ENCODE results near the gene ARHGAP6. TPM values are rescaled to one million over a fixed set of nuclear protein-coding genes. Genes with fewer than 3 reads are reported as not detected.

Gene ARHGAP6
- total RNA-seq, 4 donors from 2014 or later: 0.64 to 9.5 (median 2.3) TPM

- intact Hi-C loops (cut with DNase I): no loop called here
- H3K4me3 ChIP-seq: no peak overlapping the region
- TF ChIP-seq POLR2A (IDR thresholded peaks at IDR 0.05): no peak
- TF ChIP-seq, protein P1, sequence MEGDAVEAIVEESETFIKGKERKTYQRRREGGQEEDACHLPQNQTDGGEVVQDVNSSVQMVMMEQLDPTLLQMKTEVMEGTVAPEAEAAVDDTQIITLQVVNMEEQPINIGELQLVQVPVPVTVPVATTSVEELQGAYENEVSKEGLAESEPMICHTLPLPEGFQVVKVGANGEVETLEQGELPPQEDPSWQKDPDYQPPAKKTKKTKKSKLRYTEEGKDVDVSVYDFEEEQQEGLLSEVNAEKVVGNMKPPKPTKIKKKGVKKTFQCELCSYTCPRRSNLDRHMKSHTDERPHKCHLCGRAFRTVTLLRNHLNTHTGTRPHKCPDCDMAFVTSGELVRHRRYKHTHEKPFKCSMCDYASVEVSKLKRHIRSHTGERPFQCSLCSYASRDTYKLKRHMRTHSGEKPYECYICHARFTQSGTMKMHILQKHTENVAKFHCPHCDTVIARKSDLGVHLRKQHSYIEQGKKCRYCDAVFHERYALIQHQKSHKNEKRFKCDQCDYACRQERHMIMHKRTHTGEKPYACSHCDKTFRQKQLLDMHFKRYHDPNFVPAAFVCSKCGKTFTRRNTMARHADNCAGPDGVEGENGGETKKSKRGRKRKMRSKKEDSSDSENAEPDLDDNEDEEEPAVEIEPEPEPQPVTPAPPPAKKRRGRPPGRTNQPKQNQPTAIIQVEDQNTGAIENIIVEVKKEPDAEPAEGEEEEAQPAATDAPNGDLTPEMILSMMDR (IDR thresholded peaks at IDR 0.05): no peak
- H3K27me3 ChIP-seq: no peaks in the 10 kb centered on the region
- no peaks in the 10 kb centered on the region for H3K9me3 ChIP-seq
- H3K27ac ChIP-seq: no peak overlapping the region
- WGBS, 2 donors: 80 to 87% methylated on average over 4 of the region's 4 CpGs
- H3K36me3 ChIP-seq: no peaks in the 10 kb centered on the region
- DNase-seq: no peak
- peaks cover 0 to 26% (median 9%) of the 10 kb centered on the region in 3 donors for H3K4me1 ChIP-seq
These were observed 557.3 kb downstream of the ARHGAP6 start for GRCh38 chrX:11108253-11108941.

- TF ChIP-seq POLR2A (IDR thresholded peaks at IDR 0.05): no peak
- TF ChIP-seq, protein P1 (IDR thresholded peaks at IDR 0.05): no peak
- Histone ChIP-seq H3K27ac (no peak overlapping the region), H3K4me1 (peaks cover 0 to under 1% (median 0%) of the 10 kb centered on the region in 3 donors), H3K36me3 (no peaks in the 10 kb centered on the region), H3K9me3 (no peaks in the 10 kb centered on the region), H3K27me3 (no peaks in the 10 kb centered on the region), H3K4me3 (no peak overlapping the region)
- intact Hi-C loops (cut with DNase I): no loop called here
- no peak for DNase-seq
- WGBS, 2 donors: 35 to 74% methylated on average over 4 of the region's 4 CpGs
These were observed 560.6 kb downstream of the ARHGAP6 start for GRCh38 chrX:11105080-11105479.

- Histone ChIP-seq H3K9me3 (no peaks in the 10 kb centered on the region), H3K27me3 (no peaks in the 10 kb centered on the region), H3K4me3 (no peak overlapping the region), H3K4me1 (no peaks in the 10 kb centered on the region), H3K27ac (no peak overlapping the region), H3K36me3 (no peaks in the 10 kb centered on the region)
- intact Hi-C loops (cut with DNase I): no loop called here
- DNase-seq: no peak
- WGBS, 2 donors: 50 to 58% methylated on average over 2 of the region's 2 CpGs
- no peak for TF ChIP-seq POLR2A (IDR thresholded peaks at IDR 0.05)
- TF ChIP-seq, protein P1 (IDR thresholded peaks at IDR 0.05): no peak
These were observed 562.0 kb downstream of the ARHGAP6 start for GRCh38 chrX:11103751-11104150.

DNA sequence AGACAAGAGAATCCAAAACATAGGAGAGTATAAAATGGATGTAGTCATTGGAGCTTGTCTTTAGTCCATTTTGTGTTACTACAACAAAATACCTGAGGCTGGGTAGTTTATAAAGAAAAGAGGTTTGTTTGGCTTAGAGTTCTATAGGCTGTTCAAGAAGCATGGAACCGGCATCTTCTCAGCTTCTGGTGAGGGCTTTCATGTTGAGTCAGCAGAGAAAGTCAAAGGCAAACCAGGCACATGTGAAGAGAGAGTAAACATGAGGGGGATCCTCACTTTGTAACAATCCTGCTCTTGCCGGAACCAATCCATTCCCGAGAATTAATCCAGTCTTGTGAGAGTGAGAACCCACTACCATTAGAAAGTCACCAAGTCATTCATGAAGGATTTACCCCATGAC lies 562.7 kb downstream of the ARHGAP6 start:
- Histone ChIP-seq H3K27me3 (no peaks in the 10 kb centered on the region), H3K4me1 (no peaks in the 10 kb centered on the region), H3K36me3 (no peaks in the 10 kb centered on the region), H3K27ac (no peak overlapping the region), H3K4me3 (no peak overlapping the region), H3K9me3 (no peaks in the 10 kb centered on the region)
- intact Hi-C loops (cut with DNase I): no loop called here
- WGBS, 2 donors: 64 to 80% methylated on average over 3 of the region's 3 CpGs
- TF ChIP-seq, protein P1 (IDR thresholded peaks at IDR 0.05): no peak
- no peak for TF ChIP-seq POLR2A (IDR thresholded peaks at IDR 0.05)
- DNase-seq: no peak

DNA sequence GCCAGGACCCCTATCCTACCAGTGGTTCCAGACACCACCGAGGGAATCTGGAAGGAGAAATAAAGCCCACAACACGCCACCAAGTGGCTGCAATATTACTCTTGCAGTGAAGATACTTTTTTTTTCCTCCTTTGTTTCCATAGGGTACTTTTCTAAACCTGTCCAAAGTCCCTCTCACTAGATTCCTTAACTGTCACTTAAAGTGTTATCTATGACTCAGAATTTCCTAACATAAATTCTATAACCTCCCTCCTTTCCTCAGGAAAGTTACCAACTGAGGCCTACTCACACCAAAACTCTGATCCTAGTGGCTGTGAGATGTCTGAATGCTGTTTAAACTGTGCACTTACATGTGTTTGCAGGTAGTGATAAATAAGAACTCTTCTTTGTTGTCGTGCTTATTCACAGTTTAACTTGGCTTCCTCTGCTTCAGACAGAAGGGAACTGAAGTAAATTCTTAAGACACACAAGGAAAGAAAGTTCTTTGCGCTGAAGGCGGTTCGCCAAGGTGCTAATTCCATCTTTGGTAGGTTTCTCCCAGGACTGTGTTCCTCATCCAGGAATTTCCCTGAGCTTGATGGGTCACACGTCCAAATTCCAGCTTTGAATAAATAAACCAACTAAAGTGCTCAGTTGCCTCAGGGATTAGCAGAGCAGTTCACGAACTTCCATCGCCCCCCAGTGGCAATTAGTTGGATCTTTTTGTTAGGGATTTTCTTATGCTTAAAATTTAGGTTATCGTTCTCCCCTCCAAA lies 565.3 kb downstream of the ARHGAP6 start:
- no peak overlapping the region for H3K27ac ChIP-seq
- WGBS, 2 donors: 34 to 46% methylated on average over 9 to 10 of the region's 10 CpGs

More for the DNA sequence above, 565.3 kb downstream of the ARHGAP6 start:
- no peak for DNase-seq
- Histone ChIP-seq H3K4me3 (no peak overlapping the region), H3K27me3 (no peaks in the 10 kb centered on the region), H3K9me3 (no peaks in the 10 kb centered on the region), H3K4me1 (no peaks in the 10 kb centered on the region), H3K36me3 (no peaks in the 10 kb centered on the region)
- TF ChIP-seq POLR2A (IDR thresholded peaks at IDR 0.05): no peak
- TF ChIP-seq, protein P1 (IDR thresholded peaks at IDR 0.05): peak in 5 of 6 experiments; percentile 28 to 50 (median 32)
- intact Hi-C loops (cut with DNase I): no loop called here
